D721Med (cell line): Measurements from ENCODE around the gene IFT43.

Experiments used
- DNase-seq: peaks from one replicate; pipeline ENCODE4 v3.0.0; 2011; ENCODE audit warnings: low spot score; ENCODE audit not compliant: insufficient read length
- FAIRE-seq: peaks from 2 replicates; lab custom pipeline; 2011; peaks lifted over from hg19 to GRCh38; lab: Jason Lieb, UNC
- TF ChIP-seq, protein P1 (sequence below): IDR thresholded peaks from 2 replicates; pipeline ENCODE4 v1.5.1; 2012; ENCODE audit warnings: mild to moderate bottlenecking, control low read depth; ENCODE audit not compliant: insufficient read depth; ENCODE audit errors: missing control alignments

IFT43 gene

DNA sequence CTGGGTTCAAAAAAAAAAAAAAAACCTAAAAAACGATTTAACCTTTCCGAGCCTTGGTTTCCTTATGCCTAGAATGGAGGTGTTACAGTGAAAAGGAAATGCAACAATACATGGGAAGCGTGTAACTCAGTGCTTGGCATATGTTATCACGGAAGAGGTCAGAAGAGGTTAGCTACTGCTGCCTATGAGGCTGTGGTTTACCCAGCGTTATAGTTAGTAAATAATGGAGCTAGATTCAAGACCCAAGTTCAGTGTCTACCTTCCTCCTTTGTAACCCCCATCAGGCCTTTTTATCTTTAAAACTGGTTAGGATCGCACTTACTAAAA lies 839 bp downstream of the IFT43 start:
- DNase-seq, result no peak
- TF ChIP-seq, protein P1, sequence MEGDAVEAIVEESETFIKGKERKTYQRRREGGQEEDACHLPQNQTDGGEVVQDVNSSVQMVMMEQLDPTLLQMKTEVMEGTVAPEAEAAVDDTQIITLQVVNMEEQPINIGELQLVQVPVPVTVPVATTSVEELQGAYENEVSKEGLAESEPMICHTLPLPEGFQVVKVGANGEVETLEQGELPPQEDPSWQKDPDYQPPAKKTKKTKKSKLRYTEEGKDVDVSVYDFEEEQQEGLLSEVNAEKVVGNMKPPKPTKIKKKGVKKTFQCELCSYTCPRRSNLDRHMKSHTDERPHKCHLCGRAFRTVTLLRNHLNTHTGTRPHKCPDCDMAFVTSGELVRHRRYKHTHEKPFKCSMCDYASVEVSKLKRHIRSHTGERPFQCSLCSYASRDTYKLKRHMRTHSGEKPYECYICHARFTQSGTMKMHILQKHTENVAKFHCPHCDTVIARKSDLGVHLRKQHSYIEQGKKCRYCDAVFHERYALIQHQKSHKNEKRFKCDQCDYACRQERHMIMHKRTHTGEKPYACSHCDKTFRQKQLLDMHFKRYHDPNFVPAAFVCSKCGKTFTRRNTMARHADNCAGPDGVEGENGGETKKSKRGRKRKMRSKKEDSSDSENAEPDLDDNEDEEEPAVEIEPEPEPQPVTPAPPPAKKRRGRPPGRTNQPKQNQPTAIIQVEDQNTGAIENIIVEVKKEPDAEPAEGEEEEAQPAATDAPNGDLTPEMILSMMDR, result no peak
- FAIRE-seq, result no peak

DNA sequence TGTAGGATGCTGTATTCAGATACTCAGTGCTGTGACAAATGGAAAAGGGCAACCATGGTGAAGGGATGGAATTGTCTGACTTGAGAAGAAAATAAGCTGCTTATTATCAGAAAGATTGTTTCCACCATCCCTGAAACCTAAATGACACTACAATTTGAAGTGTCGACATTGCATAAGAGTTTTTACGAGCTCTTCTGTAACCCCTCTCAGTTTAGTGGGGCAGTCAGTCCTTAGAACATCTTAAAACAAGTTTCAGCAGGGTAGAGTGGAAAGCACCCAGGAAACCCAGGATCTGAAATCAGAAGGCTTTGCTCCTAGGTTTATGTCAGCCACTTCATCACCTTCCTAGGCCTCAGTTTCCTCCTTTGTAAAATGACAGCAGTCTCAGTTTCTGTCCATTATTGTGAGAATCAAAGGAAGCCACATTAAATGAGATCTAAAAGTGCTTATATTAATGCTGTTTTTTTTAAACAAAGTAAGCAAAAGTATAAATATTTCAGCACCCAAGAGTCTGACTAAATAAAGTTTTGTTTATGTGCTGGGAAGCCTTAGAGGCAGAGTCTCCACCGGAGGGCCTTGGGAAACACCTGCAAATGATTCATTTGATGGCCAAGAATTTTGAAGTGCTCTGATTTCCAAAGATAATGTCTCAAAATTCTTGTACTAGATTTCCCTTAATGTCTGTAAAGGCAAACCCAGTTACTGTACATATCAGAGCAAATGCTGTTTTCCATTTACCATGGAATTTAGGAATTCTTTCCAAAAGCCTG lies 1.8 kb downstream of the IFT43 start:
- DNase-seq (no peak), FAIRE-seq (no peak)
- TF ChIP-seq, protein P1, result no peak

DNA sequence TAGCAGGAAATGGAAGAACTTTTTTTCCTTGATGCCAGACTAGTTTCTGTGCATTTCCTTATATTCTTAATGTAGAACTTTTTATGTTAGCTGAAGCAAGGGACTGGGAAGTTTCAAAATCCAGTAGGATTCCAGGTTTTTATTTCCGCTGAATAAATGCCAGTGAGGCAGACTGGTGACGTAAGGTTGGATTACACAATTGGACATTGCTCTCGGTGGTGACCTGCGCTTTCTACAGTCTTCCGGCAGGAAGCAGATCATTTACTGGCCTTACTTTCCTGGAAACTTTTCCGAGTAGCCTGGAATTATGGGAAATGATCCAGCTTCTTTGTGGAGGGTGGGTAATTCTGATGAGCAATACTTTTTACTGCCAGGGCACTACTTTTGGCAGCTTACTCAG lies 3.6 kb downstream of the IFT43 start:
- DNase-seq (no peak), FAIRE-seq (no peak)
- TF ChIP-seq, protein P1, result no peak

DNA sequence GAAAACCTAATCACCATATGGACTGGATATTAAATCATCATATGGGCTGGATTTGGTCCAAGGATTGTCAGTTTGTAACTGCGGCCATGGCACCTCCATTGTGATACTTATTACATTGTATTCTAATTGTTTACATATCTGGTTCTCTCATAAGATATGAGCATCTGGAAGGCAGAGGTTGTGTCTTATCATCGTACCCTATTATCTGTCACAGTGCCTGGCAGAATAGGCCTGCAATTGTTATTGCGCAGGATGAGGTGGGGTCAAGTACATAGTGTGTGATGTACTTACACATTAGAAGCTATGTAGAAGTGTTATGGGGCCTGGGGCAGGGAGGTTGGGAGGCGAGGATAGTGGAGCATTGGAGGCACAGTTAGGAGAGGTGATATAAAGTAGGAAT lies 4.7 kb downstream of the IFT43 start:
- DNase-seq, result no peak
- FAIRE-seq, result no peak
- TF ChIP-seq, protein P1, result no peak

DNA sequence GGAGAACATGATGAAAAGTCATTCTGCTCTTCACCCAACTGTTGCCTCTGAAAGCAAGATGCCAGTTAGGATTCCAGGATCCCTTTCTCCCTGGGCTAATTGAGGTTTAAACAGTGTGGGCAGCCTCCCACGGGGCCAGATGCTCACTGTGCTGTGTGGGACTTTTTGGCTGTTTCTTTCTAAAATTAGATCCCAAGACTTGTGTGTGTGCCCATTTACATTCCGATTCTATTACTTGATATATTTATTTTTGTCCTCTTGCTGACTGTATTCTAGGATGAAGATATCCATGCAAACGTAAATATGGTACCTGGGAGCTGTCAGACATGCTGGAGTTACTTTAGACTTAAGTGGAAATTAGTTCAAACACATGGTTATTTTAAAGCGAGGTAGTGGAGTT lies 6.2 kb downstream of the IFT43 start:
- TF ChIP-seq, protein P1, result no peak
- FAIRE-seq (no peak), DNase-seq (no peak)

DNA sequence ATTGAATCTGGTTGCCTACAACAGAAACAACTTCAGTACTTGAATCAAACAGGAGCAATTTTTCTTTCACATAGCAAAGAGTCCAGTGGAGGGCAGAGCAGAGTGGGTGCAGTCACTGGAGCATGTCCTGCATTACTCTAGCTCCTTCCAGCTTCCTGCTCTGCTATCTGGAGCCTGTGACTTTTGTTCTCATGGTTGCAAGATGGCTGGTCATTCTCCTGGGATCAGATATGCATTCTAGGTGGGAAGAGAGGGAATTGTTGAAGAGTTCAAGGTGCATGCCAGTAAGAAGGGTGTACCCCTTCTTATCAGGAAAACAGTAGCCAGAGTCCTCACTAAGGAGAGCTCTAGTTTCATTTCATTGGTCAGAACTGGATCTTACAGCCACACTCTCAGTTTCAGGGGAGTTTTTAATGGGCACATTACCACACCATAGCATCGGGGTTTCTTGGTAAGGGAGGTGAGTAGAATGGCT lies 8.0 kb downstream of the IFT43 start:
- DNase-seq, result no peak
- FAIRE-seq, result no peak
- TF ChIP-seq, protein P1, result no peak

DNA sequence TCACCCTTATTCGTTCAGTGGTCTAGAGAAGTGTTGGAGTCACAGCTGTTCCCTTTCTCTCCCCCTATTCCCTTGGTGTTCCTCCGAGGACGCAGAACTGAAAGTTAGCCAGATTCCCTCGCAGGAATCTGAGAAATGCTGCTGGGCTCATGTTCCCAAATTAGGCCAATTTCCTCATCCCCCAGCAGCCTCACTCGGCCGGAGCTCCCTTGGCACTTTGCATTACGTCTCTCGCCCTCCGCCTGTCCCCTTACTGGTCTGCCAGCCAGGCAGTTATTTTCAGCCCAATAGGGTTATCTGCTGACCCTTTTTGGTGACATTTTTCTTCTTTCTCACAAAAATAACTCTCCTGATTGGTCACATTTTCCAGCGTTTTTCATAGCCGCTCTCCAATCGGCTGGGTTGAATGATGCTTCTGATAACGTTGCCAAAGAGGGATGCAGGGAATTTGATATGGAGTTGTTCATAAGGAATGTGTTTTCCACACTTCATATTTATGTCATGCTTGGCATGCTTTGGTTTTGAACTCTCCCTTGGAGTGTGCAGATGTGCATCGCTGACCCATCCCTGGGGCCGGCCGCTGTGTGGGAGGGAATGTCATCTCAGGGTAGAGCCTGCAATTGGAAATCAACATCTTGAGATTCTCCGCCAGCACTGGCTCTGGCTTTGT lies 9.9 kb downstream of the IFT43 start:
- DNase-seq, result no peak
- no peak for FAIRE-seq
- TF ChIP-seq, protein P1, result no peak
